GM12878 (cell line): Measurements from ENCODE around the gene BBS12. TPM values are rescaled to one million over a fixed set of nuclear protein-coding genes. Genes with fewer than 3 reads are reported as not detected.

Experiments used
- ATAC-seq: fragments of 200-7000 bp; cut with Tn5 transposase; 3 replicates; pipeline ENCODE4 v1.9.1; 2020; ENCODE audit warnings: mild to moderate bottlenecking, moderate library complexity
- BruUV-seq: library from RNA; stranded (reverse); fragments of 400-500 nt; replicated peaks from 2 replicates; lab custom pipeline; 2021; lab: Mats Ljungman, UMichigan
- CTCF ChIA-PET: fragments of 300-600 bp; sonication (Branson Sonifier 250); formaldehyde crosslinking; extraction: SDS; loops from one replicate; lab custom pipeline; 2021; ENCODE audit warnings: inconsistent platforms; lab: Yijun Ruan, JAX
- POLR2A ChIA-PET: fragments of 350-600 bp; formaldehyde crosslinking; extraction: SDS; loops from one replicate; lab custom pipeline; 2021; ENCODE audit warnings: inconsistent platforms; lab: Charles Lee
- RAD21 ChIA-PET: fragments of 300-600 bp; sonication (Branson Sonifier 250); formaldehyde crosslinking; loops from one replicate; lab custom pipeline; 2023; ENCODE audit warnings: antibody characterized with exemption; ENCODE audit not compliant: unreplicated experiment; lab: Charles Lee
- SMC1A ChIA-PET: fragments of 300-600 bp; sonication (Branson Sonifier 250); formaldehyde crosslinking; loops from one replicate; lab custom pipeline; 2023; ENCODE audit not compliant: unreplicated experiment, uncharacterized antibody; lab: Charles Lee
- DNase-seq: peaks from one replicate; pipeline ENCODE4 v3.0.0-alpha.2; 2011; ENCODE audit warnings: low read depth, low spot score
- FAIRE-seq: peaks from 3 replicates; lab custom pipeline; 2011; peaks lifted over from hg19 to GRCh38; lab: Jason Lieb, UNC
- H2AFZ ChIP-seq: 2 replicates; pipeline ENCODE4 v1.6.0; 2011; ENCODE audit warnings: low read depth, low read length, control low read depth; ENCODE audit not compliant: control insufficient read depth
- H3K27ac ChIP-seq: 2 replicates; pipeline ENCODE4 v1.5.1; 2011; ENCODE audit warnings: control low read depth; ENCODE audit not compliant: control insufficient read depth, insufficient read depth
- H3K27me3 ChIP-seq, 2 experiments: replicated peaks in 1 of 2; 2 replicates each; pipeline versions ENCODE4 v1.6.0 to v1.6.1; 2011; ENCODE audit warnings: low read length in 1 of 2; ENCODE audit not compliant: control insufficient read depth in 2 of 2, insufficient read depth in 2 of 2
- H3K36me3 ChIP-seq, 2 experiments: 2 replicates each; pipeline ENCODE4 v1.5.1; 2011; ENCODE audit warnings: low read length in 1 of 2; ENCODE audit not compliant: control insufficient read depth in 2 of 2, insufficient read depth in 2 of 2
- H3K4me1 ChIP-seq: 2 replicates; pipeline ENCODE4 v1.6.1; 2011; ENCODE audit warnings: mild to moderate bottlenecking, low read length, moderate library complexity, mixed read lengths; ENCODE audit not compliant: control insufficient read depth, insufficient read depth
- H3K4me2 ChIP-seq: 2 replicates; pipeline ENCODE4 v1.6.0; 2011; ENCODE audit warnings: control low read depth; ENCODE audit not compliant: control insufficient read depth, insufficient read depth
- H3K4me3 ChIP-seq: fragments of 200-600 bp; sonication (generic); 2 replicates; pipeline ENCODE4 v1.5.1; 2016
- H3K79me2 ChIP-seq: 2 replicates; pipeline ENCODE4 v1.6.0; 2011; ENCODE audit warnings: low read length; ENCODE audit not compliant: control insufficient read depth, insufficient read depth
- H3K9ac ChIP-seq: 2 replicates; pipeline ENCODE4 v1.8.0; 2011; ENCODE audit warnings: low read length, control low read depth, mixed read lengths; ENCODE audit not compliant: control insufficient read depth, insufficient read depth
- H3K9me3 ChIP-seq: replicated peaks from 3 replicates; pipeline ENCODE4 v1.5.1; 2011; ENCODE audit warnings: mild to moderate bottlenecking, low read length; ENCODE audit not compliant: control insufficient read depth, insufficient read depth
- H4K20me1 ChIP-seq: 2 replicates; pipeline ENCODE4 v1.6.0; 2011; ENCODE audit not compliant: control insufficient read depth, insufficient read depth
- ATF2 ChIP-seq: IDR thresholded peaks from 2 replicates; pipeline ENCODE4 v1.6.1; 2012; ENCODE audit warnings: low read length, inconsistent platforms
- CHD2 ChIP-seq: IDR thresholded peaks from 2 replicates; pipeline ENCODE4 v1.6.1; 2011; ENCODE audit warnings: low read depth, low read length, improper control_type of control experiment, borderline replicate concordance
- CREB1 ChIP-seq: IDR thresholded peaks from 2 replicates; pipeline ENCODE4 v1.6.1; 2012; ENCODE audit warnings: low read depth, mild to moderate bottlenecking, inconsistent platforms
- CREM ChIP-seq: IDR thresholded peaks from 2 replicates; pipeline ENCODE4 v1.6.1; 2014; ENCODE audit warnings: antibody characterized with exemption, low read depth
- CTCF ChIP-seq, 3 experiments: IDR thresholded peaks in 2 of 3; conservative IDR thresholded peaks in 1 of 3; 2 replicates each; pipeline ENCODE4 v1.5.1; 2011; ENCODE audit warnings: low read depth in 3 of 3, low read length in 3 of 3, mild to moderate bottlenecking in 3 of 3, control low read depth in 2 of 3, moderate library complexity in 2 of 3, inconsistent platforms in 1 of 3, mixed read lengths in 1 of 3; ENCODE audit not compliant: control insufficient read depth in 2 of 3, insufficient read depth in 1 of 3; ENCODE audit errors: extremely low read depth in 1 of 3
- E4F1 ChIP-seq: fragments of 450-650 bp; IDR thresholded peaks from 2 replicates; pipeline ENCODE4 v1.6.1; 2018; ENCODE audit warnings: borderline replicate concordance, mild to moderate bottlenecking; ENCODE audit not compliant: partially characterized antibody
- EED ChIP-seq: sonication (generic); IDR thresholded peaks from 2 replicates; pipeline ENCODE4 v1.6.1; 2016; ENCODE audit warnings: antibody characterized with exemption, low read depth
- IKZF2 ChIP-seq, 2 experiments: fragments of 450-650 bp; IDR thresholded peaks; 2 replicates each; pipeline ENCODE4 v1.6.1; 2017; ENCODE audit warnings: mild to moderate bottlenecking in 2 of 2, moderate library complexity in 2 of 2
- NR2C2 ChIP-seq: IDR thresholded peaks from 2 replicates; pipeline ENCODE4 v1.6.1; 2011; ENCODE audit warnings: borderline replicate concordance, low read depth; ENCODE audit not compliant: control insufficient read depth, insufficient read length
- PBX3 ChIP-seq: IDR thresholded peaks from 2 replicates; pipeline ENCODE4 v1.6.1; 2011; ENCODE audit warnings: mild to moderate bottlenecking, low read depth, low read length, moderate library complexity; ENCODE audit not compliant: insufficient replicate concordance
- POLR2AphosphoS2 ChIP-seq: IDR thresholded peaks from 2 replicates; pipeline ENCODE4 v1.6.1; 2011; ENCODE audit warnings: low read depth, mild to moderate bottlenecking, low read length, improper control_type of control experiment, moderate library complexity
- SKIL ChIP-seq: fragments of 450-650 bp; IDR thresholded peaks from 2 replicates; pipeline ENCODE4 v1.6.1; 2017; ENCODE audit warnings: mild to moderate bottlenecking, low read depth, inconsistent platforms; ENCODE audit not compliant: poor library complexity, severe bottlenecking
- TAF1 ChIP-seq: IDR thresholded peaks from 2 replicates; pipeline ENCODE4 v1.6.1; 2011; ENCODE audit warnings: mild to moderate bottlenecking, low read depth, low read length, borderline replicate concordance
- WGBS: methylation state at CpG from one replicate; pipeline ENCODE4 v1.1.6; 2016; ENCODE audit warnings: low lambda C conversion rate; ENCODE audit not compliant: insufficient replicate concordance, insufficient coverage; ENCODE audit errors: missing lambda C conversion rate; 5-methylcytosine and 5-hydroxymethylcytosine counted together
- in situ Hi-C: fragments of 300-500 bp; cut with MboI; formaldehyde crosslinking; loops from 9 replicates; pipeline ENCODE4 v1.14.3; 2018; ENCODE audit warnings: mixed read lengths
- intact Hi-C: fragments of 100-400 bp; cut with micrococcal nuclease; formaldehyde crosslinking; loops from one replicate; pipeline ENCODE4 v1.14.2; 2022; ENCODE audit not compliant: unreplicated experiment
- polyA plus RNA-seq, 11 experiments: library from polyadenylated mRNA; depleted of rRNA in 4 of 11; unstranded in 6 of 11; stranded (reverse) in 5 of 11; fragments of >200 nt; fragmentation: Nextera tagmentation in 4 of 11; fragmentation: Illumina TruSeq in 1 of 11; extraction: Ambion mirVana in 4 of 11; extraction: Trizol in 1 of 11; gene quantifications; 1 replicate in 1 of 11; 2 replicates in 10 of 11; pipeline versions ENCODE4 v1.2.1 to v1.2.3, GENCODE V29; 2011 to 2016; ENCODE audit warnings: inconsistent platforms in 2 of 11, missing spikeins in 2 of 11, low read depth in 1 of 11
- total RNA-seq, 4 experiments: library from RNA; depleted of rRNA in 3 of 4; stranded (reverse); fragments of >200 nt in 3 of 4; fragmentation: Illumina TruSeq in 1 of 4; extraction: Trizol in 1 of 4; gene quantifications; 2 replicates each; pipeline versions ENCODE4 v1.2.1 to v1.2.3, GENCODE V29; 2013 to 2021

The BBS12 gene
- total and polyA plus RNA-seq, 10 of the 15 experiments (the other 5 are each of a cell fraction or from before 2014, with no cell fraction given), result 0.15 to 0.63 (median 0.42) TPM

GRCh38 chr4:122764071-122764820 is 31.7 kb downstream of the BBS12 start:
- intact Hi-C loops (loop anchor here (5.0 kb wide), 1 partner anchor 63 kb away; the partner anchor contains the start of gene FGF2), in situ Hi-C loops (no loop called here)
- no peak overlapping the region for H3K4me3 ChIP-seq
- peaks cover 18% of the 10 kb centered on the region for H3K4me1 ChIP-seq
- ChIA-PET SMC1A (interaction anchor here (0.8 to 1.1 kb wide), 3 partner anchors 8 to 156 kb away, joined by 4 to 6 read pairs (median 5); no protein-coding TSS in a partner anchor), POLR2A (no interaction called here), CTCF (interaction anchor here (0.8 to 5.3 kb wide), 2 partner anchors 31 to 150 kb away, joined by 3 to 15 read pairs; partner anchors contain the start of gene BBS12), RAD21 (no interaction called here)
- no peak overlapping the region for H3K9ac ChIP-seq
- H3K4me2 ChIP-seq, result peak overlapping the region; percentile 30; the same call in 1 of the 2 replicates
- H4K20me1 ChIP-seq, result no peaks in the 10 kb centered on the region
- FAIRE-seq (no peak), DNase-seq (no peak), ATAC-seq (no peak)
- H3K36me3 ChIP-seq, result no peaks in the 10 kb centered on the region
- no peaks in the 10 kb centered on the region for H3K79me2 ChIP-seq
- no peak overlapping the region for H2AFZ ChIP-seq
- no peak overlapping the region for H3K27ac ChIP-seq
- BruUV-seq, result no TSS peak
- H3K27me3 ChIP-seq, result no peaks in the 10 kb centered on the region
- WGBS, result 81% methylated on average over 5 of the region's 5 CpGs
- no peaks in the 10 kb centered on the region for H3K9me3 ChIP-seq
- no peak for TF ChIP-seq NR2C2
- TF ChIP-seq PBX3, result no peak
- TF ChIP-seq CREB1, result no peak
- TF ChIP-seq IKZF2 (IDR thresholded peaks at IDR 0.05), result no peak
- no peak for TF ChIP-seq SKIL
- no peak for TF ChIP-seq CTCF (IDR thresholded peaks at IDR 0.05 in 2 of 3, conservative IDR thresholded peaks at IDR 0.05 in 1 of 3; ENCODE audit: control insufficient read depth in 2 of 3, extremely low read depth in 1 of 3, insufficient read depth in 1 of 3, low read depth in 3 of 3, low read length in 3 of 3)
- TF ChIP-seq CREM, result no peak
- no peak for TF ChIP-seq E4F1
- no peak for TF ChIP-seq POLR2AphosphoS2
- no peak for TF ChIP-seq EED
- no peak for TF ChIP-seq TAF1
- TF ChIP-seq ATF2, result no peak
- no peak for TF ChIP-seq CHD2
